ENCODE measurements around the gene ANKRD13D.

The ANKRD13D gene

DNA sequence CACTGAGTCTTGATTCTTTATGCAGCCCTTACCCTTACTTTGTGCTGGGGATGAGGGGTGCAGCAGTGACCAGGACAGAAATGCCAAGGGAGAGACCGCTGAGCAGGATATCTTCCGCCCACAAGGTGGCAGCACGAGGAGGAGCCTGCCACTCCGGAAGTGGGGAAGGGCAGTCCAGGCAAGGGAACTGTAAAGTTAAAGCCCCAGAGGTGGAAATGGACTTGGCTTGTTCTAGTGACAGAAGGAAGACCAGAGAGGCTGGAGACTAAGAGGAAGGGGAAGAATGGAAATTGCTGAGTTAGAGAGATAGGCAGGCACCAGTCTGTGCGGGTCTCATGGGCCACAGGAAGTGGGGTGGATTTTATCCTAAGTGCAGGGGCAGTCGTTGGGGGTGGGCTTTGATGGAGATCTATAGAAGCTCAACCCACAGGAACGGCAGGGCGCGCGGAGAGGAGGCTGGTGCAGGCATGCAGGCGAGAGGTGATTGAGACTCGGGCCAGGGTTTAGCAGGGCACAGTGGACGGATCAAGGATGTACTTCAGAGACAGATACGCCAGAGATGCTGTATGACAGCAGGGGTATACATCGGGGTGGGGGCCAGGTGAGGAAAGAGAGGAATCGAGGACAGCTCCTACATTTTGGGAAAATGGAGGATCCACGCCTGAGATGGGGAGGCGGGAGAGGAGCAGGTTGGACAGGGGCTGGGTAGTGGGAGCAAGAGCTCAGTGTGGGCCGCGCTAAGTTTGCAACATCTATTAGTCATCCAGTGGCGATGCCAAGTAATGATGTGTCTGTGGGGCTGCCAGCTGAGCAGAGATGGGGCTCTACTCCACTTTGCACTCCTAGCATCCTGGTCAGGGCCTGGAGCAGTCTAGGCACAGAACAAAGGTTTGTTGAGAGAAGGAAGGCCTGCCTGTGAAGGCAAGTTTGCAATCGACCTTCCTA is 26.1 kb upstream of the ANKRD13D start:
- peak in 1 of 2 experiments; percentile 52 for DNase-seq

DNA sequence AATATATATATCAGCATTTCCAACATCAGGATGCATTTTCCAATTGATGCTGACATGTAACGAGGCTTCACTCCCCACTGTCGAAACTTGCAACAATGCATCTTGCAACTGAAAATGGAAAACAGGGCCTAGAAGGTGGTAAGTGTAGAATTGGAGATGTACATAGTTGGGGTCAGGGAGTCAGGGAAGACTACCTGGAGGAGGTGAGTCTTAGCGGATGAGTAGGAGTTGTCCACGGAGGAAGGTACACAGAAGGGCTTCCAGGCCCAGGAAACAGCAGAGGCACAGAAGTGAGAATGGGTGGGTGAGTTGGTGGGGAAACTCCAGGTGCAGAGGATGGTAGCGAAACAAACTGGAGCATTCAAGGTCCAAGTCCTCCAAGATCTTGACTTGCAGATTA is 24.8 kb upstream of the ANKRD13D start:
- no peak for DNase-seq

DNA sequence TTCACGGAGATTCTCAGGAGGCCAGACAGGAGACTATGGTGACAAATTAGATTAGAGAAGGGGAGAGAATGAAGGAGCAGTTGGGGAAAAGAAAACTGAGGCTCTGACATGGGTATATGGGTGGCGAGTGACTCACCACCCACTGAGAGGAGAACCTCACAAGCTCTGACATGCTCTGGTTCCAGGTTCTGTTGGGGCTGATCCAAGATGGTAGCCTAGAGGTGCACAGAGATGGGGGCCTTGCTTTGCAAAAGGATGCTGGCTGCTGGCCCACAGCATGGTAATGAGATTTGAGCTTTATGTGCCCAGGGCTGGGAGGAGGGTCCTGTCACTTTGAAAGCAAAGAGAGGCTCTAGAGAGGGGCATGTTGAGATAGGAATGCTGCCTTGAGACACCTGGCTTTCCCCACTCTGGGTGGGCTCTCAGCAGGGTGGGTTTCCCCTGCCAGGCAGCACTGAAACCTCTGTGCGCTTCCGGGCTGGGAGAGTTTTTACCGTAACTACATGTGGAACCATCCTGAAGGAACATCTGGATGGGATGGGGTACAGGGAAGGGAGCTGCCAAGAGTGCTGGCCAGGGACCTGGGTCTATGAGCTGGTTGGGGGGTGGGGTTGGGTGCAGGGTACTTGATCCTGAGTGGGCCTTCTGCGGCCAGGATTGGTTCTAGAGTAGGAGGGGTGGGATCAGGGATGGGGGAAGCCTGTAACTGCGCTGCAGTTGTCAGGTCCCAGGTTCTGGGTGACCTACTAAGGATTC is 24.0 kb upstream of the ANKRD13D start:
- no peak for DNase-seq

DNA sequence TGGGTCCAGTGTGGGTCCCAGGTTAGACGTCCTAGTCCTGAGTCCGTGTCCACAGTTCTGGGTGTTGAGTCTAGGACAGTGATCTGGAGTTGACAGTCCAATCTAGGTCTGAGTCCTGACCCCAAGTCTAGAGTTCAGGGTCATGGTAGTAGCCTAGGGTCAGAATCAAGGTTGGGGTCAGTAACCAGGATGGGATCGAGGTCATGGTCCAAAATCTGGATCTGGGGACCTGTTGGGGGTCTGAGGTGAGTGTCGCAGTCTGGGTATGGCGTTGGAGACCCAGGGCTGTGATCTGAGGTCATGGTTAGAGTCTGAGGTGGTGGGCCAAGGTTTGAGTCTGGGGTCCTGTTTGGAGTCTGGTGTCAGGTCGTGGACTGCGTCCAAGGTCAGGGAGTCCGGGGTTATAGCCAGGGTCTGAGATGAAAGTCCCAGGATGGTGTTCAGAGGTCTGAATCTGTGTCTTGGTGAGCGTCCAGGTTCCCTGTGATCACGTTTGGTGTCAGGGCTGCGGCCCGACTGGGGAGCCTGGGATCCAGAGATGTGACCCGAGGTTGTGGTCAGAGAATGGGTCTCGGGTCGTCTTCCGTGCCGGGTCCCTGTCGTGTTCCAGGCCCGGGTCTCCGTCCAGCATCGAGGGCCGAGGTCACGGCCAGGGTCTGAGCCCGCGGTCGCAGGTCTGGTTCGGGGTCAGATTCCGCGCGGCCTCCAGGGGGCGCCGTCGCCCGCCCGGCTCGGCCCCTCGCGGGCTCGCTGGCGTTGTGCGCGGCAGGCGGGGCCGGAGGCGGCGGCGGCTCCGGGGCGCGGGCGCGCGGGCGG is 23.3 kb upstream of the ANKRD13D start:
- no peak for DNase-seq

GRCh38 chr11:67266449-67267187 is 22.5 kb upstream of the ANKRD13D start, which contains the start of gene GRK2:
Gene GRK2 (plus strand): TSS chr11:67266473. CDS start chr11:67266700, 227 bp downstream.
- no peak for DNase-seq

GRCh38 chr11:67267188-67268080 is 21.7 kb upstream of the ANKRD13D start:
- DNase-seq: no peak

GRCh38 chr11:67268081-67268961 is 20.8 kb upstream of the ANKRD13D start:
- DNase-seq: no peak

DNA sequence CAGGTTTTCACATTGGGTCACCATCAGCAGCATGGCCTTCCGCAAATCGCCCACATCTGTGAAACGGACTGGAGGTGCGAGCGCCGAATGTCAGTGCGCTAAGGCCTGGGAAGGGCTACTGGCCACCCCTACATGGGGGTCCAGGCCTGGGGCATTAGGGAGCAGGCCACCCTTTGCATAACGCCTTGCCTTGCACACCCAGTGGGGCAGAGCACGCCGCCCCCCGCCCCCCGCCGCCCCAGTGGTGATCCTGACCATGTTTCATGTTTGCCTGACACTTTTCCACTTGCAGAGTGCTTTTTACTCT is 20.2 kb upstream of the ANKRD13D start:
- no peak for DNase-seq

DNA sequence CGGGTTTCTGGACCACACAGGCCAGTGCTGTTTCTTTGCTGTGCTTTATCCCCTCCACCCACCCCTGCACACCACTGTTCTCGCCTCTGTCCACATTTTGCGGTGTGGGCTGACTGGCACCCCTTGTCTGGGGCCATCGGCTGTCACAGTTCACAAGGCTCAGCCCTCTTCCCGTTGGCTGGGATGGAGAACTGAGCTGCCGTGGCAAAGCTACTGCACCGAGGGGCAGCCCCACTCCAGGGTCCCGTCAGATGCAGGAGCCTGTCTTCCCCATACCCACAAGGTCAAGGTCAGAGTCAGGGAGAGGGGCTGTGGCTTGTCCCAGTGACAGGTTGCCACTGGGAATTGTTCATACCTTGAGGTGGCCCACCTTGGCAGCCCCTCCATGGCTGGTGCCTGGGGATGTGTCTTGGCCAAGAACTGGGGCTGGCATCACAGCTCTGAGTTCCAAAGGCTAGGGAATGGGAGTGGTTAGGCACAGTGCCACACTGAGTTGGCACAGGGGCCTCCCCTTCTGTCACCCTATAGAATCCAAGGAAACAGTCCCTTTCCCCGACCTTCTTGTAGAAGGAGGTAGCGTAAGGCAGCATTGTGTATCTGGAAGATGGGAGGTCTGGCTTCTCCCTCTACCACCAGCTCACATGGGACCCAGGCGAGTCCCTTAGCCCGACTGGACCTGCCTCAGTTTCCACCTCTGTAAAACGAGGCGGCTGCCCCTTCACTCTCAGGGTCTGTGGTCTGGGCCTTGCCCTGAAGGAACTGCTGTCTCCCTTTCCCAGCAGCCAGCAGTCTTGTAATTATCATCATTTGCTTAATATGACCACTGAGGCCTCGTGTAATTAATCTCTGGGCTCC is 19.5 kb upstream of the ANKRD13D start:
- peak; percentile 23 to 73 for DNase-seq

DNA sequence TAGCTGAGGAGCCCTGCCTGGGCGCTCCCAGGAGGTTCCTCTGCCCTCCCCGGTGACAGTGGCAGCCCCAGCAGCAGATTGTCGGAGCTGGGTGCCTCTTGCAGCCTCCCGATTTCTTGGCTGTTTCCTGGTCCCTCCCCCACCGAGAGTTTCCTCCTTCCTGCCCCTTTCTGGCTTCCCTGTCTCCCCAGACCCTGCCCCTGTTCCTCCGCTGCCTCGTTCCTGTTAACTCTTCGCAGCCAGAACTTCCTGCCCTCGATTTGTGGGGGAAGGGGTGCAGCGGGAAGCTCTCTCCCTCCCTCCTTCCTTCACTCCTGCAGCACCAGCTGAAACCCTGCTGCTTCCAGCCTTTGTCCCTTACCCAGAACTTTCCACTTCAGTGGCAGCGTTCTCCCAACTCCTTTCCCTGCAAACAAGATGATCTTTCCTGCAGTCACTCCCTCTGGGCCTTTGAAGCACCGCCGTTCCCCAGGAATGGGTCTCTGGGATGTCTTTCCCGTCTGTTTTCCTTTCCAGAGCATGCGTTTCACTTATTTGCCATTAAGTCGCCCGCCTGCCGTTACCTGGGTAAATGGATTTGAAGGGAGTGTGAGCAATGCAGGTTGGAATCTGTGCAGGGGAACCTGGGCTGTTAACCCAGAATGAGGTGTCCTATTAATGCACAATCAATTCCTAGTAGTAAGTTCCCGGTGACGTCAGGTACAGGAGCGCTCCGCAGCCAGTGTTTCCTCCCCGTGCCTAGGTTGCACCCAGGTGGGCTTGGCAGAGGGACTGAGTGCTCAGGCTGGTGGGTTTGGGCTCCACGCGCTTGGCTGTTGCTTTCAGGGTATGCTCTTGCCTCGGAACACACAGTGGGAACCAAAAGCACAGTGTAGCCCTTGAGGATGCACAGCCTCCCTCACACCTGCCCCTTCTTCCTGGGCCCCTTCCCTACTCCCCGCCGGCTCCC is 18.6 kb upstream of the ANKRD13D start:
- peak in 1 of 2 experiments; percentile 39 for DNase-seq

DNA sequence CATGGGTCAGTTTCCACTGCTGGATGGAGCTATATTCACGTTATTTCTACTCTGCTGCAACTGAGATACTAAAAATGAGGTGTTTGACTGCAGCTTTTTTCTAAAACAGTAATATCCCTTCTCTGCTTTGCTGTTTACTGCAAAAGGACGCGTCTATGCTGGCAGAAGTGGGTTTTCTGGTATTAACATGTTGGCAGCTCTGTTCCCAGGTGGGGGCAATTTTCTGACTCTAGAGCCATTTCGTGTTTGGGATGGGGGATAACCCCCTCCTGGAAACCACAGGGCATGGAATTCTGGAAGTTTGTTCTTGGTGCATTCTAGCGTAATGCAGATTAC is 17.9 kb upstream of the ANKRD13D start:
- DNase-seq: no peak

DNA sequence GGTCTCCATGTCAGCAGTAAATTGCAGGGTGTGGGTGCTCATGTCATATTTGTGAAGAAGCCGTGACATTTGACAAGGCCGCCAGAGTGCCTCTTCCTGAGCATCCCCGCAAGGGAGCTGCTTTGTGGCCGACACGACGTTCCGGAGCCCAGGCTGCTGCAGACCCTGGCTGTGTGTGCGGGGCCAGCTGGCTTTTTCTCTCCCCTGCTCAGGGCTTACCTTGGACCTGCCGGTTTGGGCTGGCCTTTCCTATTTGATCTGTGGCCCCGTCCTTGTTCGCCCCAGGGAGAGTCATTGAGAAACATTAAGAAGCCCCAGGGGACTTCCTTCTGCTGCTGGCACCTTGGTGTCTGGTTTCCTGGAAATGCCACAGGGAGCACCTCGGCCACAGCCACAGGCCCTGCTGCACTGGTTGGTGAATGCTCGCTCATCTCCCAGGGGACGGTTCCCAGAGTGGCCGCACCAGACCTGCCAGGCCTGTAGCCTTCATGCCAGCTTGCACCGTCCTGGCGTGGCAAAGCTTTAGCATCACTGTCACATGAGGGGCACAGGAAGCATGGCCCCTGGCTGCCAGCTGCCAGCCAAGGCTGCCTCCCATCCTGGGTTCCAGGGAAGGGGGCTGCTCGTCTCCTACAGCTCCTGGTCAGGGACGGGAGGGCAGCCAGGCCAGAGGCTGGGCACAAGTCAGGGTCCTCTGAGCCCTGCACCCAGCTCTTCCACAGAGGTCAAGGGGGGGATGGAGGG is 17.4 kb upstream of the ANKRD13D start:
- DNase-seq: no peak

GRCh38 chr11:67272327-67273259 is 16.5 kb upstream of the ANKRD13D start:
- DNase-seq: no peak

DNA sequence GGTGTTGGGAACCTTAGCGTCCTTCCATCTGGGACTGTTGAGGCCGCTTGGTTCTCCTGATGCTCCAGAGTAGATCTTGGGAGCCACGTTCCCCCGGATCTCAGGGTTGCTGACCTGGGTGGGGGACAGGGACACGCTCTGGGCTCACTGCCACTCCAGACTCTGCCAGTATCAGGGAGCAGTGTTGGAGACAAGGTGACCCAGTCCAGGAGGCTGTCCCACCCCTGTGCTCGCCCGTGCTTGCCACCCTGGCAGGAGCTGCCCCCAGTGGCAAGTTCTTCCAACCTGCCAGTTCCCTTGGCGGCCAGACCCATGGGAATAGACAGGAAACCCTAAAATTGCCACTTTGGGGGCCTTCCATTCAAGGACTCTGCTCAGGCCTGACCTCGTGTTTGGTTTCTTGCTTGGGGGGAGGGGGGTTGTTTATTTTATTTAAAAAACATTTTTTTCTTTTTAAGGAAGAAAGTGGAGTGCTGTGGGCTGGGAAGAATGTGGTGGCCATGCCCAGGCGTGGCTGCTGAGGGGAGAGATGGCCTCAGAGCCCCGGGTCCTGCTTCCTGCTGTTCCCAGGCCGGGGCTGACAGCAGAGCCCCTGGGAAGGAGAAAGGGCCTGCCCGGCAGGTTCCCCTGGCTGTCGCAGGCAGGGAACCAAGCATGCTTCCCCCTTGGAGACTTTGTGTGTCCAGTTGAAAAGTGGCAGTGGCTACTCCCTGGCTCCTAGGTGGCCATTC is 15.7 kb upstream of the ANKRD13D start:
- no peak for DNase-seq

GRCh38 chr11:67274768-67275605 is 14.1 kb upstream of the ANKRD13D start:
- no peak for DNase-seq
